ENCODE measurements around the gene RPS15A. TPM values are rescaled to one million over a fixed set of nuclear protein-coding genes. Genes with fewer than 3 reads are reported as not detected.
A peak's percentile ranks its signal among the peaks of the same experiment; 100 is the strongest.
"Not testable (repeated sequence)": the region's sequence is repeated elsewhere in the genome, so short reads cannot be mapped to it uniquely, and the experiment has no call there.

Gene RPS15A
- total and polyA plus RNA-seq, 8 donors: 1,015 to 3,133 (median 2,861) TPM

- Histone ChIP-seq H3K27ac (no peak overlapping the region), H3K36me3 (peaks cover 0 to 65% of the 10 kb centered on the region in 2 donors), H3K4me1 (peaks cover 36% of the 10 kb centered on the region in 2 donors), H3K27me3 (no peaks in the 10 kb centered on the region), H3K4me3 (no peak overlapping the region), H3K9me3 (no peaks in the 10 kb centered on the region)
- intact Hi-C loops (cut with DNase I): no loop called here
- DNase-seq (no peak), ATAC-seq (no peak)
- no peak for TF ChIP-seq CTCF (IDR thresholded peaks at IDR 0.05)
These were observed 6.4 kb downstream of the RPS15A start for GRCh38 chr16:18783430-18784341.

GRCh38 chr16:18782697-18783429 lies 7.3 kb downstream of the RPS15A start:
- Histone ChIP-seq H3K27ac (no peak overlapping the region), H3K4me3 (no peak overlapping the region), H3K4me1 (peaks cover 27 to 28% of the 10 kb centered on the region in 2 donors), H3K9me3 (no peaks in the 10 kb centered on the region), H3K36me3 (peaks cover 0 to 57% of the 10 kb centered on the region in 2 donors), H3K27me3 (no peaks in the 10 kb centered on the region)
- no peak for ATAC-seq
- DNase-seq: no peak
- TF ChIP-seq CTCF (IDR thresholded peaks at IDR 0.05): no peak
- intact Hi-C loops (cut with DNase I): no loop called here

GRCh38 chr16:18781232-18781631 lies 8.9 kb downstream of the RPS15A start:
- H3K9me3 ChIP-seq; H3K27me3 ChIP-seq; ATAC-seq; DNase-seq; H3K4me3 ChIP-seq; H3K27ac ChIP-seq; intact Hi-C loops (cut with DNase I): not testable (repeated sequence)
- H3K4me1 ChIP-seq: peaks cover 11 to 14% of the 10 kb centered on the region in 2 donors
- H3K36me3 ChIP-seq: peaks cover 0 to 41% of the 10 kb centered on the region in 2 donors

- H3K4me3 ChIP-seq; H3K27ac ChIP-seq; intact Hi-C loops (cut with DNase I); H3K27me3 ChIP-seq; DNase-seq; ATAC-seq; H3K4me1 ChIP-seq; H3K9me3 ChIP-seq: not testable (repeated sequence)
- peaks cover 0 to 34% of the 10 kb centered on the region in 2 donors for H3K36me3 ChIP-seq
These were observed 9.6 kb downstream of the RPS15A start for GRCh38 chr16:18780460-18781026.

- H3K27me3 ChIP-seq; ATAC-seq; H3K27ac ChIP-seq; H3K9me3 ChIP-seq; H3K4me3 ChIP-seq; H3K36me3 ChIP-seq; intact Hi-C loops (cut with DNase I); H3K4me1 ChIP-seq; DNase-seq: not testable (repeated sequence)
These were observed 12.5 kb downstream of the RPS15A start for GRCh38 chr16:18777664-18778063.

GRCh38 chr16:18776334-18776733 lies 13.8 kb downstream of the RPS15A start:
- H3K9me3 ChIP-seq; H3K27ac ChIP-seq; H3K27me3 ChIP-seq; ATAC-seq; H3K4me1 ChIP-seq; H3K36me3 ChIP-seq; intact Hi-C loops (cut with DNase I); H3K4me3 ChIP-seq; DNase-seq: not testable (repeated sequence)

- intact Hi-C loops (cut with DNase I); H3K27me3 ChIP-seq; H3K36me3 ChIP-seq; H3K4me3 ChIP-seq; H3K9me3 ChIP-seq; H3K4me1 ChIP-seq; DNase-seq: not testable (repeated sequence)
- peak overlapping the region in 1 of 2 donors; percentile 39 for H3K27ac ChIP-seq
- ATAC-seq: peak; percentile 30
These were observed 15.5 kb downstream of the RPS15A start for GRCh38 chr16:18774651-18775050.

GRCh38 chr16:18772171-18772570 lies 18.0 kb downstream of the RPS15A start:
- ATAC-seq: not testable (repeated sequence)

GRCh38 chr16:18770336-18770962 lies 19.7 kb downstream of the RPS15A start:
- H3K4me3 ChIP-seq; H3K4me1 ChIP-seq; intact Hi-C loops (cut with DNase I); ATAC-seq; H3K27me3 ChIP-seq; DNase-seq; H3K27ac ChIP-seq; H3K9me3 ChIP-seq; H3K36me3 ChIP-seq: not testable (repeated sequence)

More at GRCh38 chr16:18772171-18772570, 18.0 kb downstream of the RPS15A start:
- H3K27ac ChIP-seq; DNase-seq; H3K27me3 ChIP-seq; H3K9me3 ChIP-seq; H3K4me3 ChIP-seq; H3K4me1 ChIP-seq; intact Hi-C loops (cut with DNase I); H3K36me3 ChIP-seq: not testable (repeated sequence)

GRCh38 chr16:18767217-18767616 lies 22.9 kb downstream of the RPS15A start:
- H3K9me3 ChIP-seq; ATAC-seq; H3K27me3 ChIP-seq; intact Hi-C loops (cut with DNase I); H3K4me3 ChIP-seq; H3K4me1 ChIP-seq; H3K27ac ChIP-seq; H3K36me3 ChIP-seq; DNase-seq: not testable (repeated sequence)
